Left kidney (tissue), 2 donors: ENCODE results near the gene ZNF577. TPM values are rescaled to one million over a fixed set of nuclear protein-coding genes. Genes with fewer than 3 reads are reported as not detected.

Experiments used
- DNase-seq: peaks from one replicate; pipeline ENCODE4 v3.0.0-alpha.2; 2013
- polyA plus RNA-seq: library from polyadenylated mRNA; unstranded; fragments of 120-200 nt; gene quantifications from one replicate; pipeline ENCODE4 v1.2.1, GENCODE V29; 2013; ENCODE audit not compliant: insufficient read length

Gene ZNF577
- polyA plus RNA-seq, 1 donor = 45.9 TPM

- no peak for DNase-seq
These were observed 5.2 kb downstream of the ZNF577 start for GRCh38 chr19:51882518-51882917.

GRCh38 chr19:51873097-51873496 is 14.7 kb downstream of the ZNF577 start:
- DNase-seq = no peak

- no peak for DNase-seq
These were observed 25.7 kb downstream of the ZNF577 start for GRCh38 chr19:51861870-51862622.

DNA sequence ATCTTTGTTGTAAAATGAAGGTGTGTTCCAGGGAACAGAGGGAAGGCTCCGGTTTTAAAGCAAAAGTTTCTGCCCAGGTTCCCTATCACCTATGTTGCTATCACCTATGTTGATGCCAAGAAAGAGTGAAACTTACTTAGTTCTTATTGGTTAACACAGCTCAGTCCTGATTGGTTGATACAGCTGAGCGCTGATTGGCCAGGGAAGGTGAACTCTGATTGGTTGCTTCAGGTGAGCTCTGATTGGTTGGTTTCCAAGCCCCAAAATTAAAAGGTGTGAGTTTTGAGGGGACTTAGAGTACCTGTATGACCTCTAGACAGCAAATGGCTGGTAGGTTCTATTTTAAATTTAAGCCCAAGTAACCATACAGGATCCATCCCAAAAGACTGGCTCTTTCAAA is 50.6 kb downstream of the ZNF577 start:
- DNase-seq = no peak

- no peak for DNase-seq
These were observed 57.5 kb downstream of the ZNF577 start for GRCh38 chr19:51830274-51830673.

DNA sequence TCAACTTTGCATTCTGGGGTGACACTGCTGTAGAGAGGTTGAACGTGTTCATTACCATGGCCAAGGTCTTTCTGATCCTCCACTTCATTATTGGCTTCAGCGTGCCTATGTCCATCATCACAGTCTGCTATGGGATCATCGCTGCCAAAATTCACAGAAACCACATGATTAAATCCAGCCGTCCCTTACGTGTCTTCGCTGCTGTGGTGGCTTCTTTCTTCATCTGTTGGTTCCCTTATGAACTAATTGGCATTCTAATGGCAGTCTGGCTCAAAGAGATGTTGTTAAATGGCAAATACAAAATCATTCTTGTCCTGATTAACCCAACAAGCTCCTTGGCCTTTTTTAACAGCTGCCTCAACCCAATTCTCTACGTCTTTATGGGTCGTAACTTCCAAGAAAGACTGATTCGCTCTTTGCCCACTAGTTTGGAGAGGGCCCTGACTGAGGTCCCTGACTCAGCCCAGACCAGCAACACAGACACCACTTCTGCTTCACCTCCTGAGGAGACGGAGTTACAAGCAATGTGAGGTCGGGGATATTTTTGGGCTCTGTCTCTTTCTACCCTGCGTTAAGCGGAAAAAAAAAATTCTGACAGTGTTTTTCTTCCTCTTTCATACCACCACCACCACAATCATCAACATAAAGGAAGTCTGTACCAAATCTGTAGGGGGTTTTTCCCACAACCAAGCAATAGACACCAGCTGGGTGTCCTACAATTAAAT is 63.3 kb downstream of the ZNF577 start:
- no peak for DNase-seq

GRCh38 chr19:51822946-51823345 is 64.8 kb downstream of the ZNF577 start:
- no peak for DNase-seq

- no peak for DNase-seq
These were observed 65.4 kb downstream of the ZNF577 start for GRCh38 chr19:51822325-51822724.

GRCh38 chr19:51821921-51822320 is 65.8 kb downstream of the ZNF577 start:
- no peak for DNase-seq

DNA sequence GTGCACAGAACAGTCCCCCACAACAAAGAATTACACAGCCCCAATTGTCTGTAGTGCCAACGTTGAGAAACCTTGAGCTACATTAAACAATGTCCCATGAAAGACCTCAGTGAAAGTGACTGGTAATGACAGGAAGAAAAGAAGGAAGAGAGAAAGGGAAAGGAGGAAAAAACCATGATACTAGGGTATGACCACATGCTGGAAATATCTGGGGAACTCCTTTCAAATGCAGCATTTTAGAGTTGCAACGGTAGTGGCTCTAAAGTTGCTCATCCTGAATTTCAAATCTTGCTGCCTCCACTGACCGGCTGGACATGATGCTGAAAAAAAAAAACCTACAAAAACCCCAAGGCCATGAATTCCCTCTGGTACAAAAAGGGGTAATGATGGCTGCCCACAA is 66.3 kb downstream of the ZNF577 start:
- DNase-seq = no peak

Other genes with a start within 250 kb of the ZNF577 start
- 0.47 TPM for gene SIGLEC14, start 241.1 kb downstream of the ZNF577 start, polyA plus RNA-seq
- gene SPACA6, start 194.6 kb downstream of the ZNF577 start, polyA plus RNA-seq = 21.0 TPM
- gene HAS1, start 164.0 kb downstream of the ZNF577 start, polyA plus RNA-seq = not detected
- gene FPR1, start 136.1 kb downstream of the ZNF577 start, polyA plus RNA-seq = 0.58 TPM
- gene FPR2, start 126.8 kb downstream of the ZNF577 start, polyA plus RNA-seq = 0.15 TPM
- 0.20 TPM for gene FPR3, start 92.8 kb downstream of the ZNF577 start, polyA plus RNA-seq
- gene ZNF649, start 17.1 kb upstream of the ZNF577 start, polyA plus RNA-seq = 33.5 TPM
- 15.0 TPM for gene ZNF613, start 39.5 kb upstream of the ZNF577 start, polyA plus RNA-seq
- gene ZNF350, start 98.9 kb upstream of the ZNF577 start, polyA plus RNA-seq = 22.2 TPM
- 24.1 TPM for gene ZNF615, start 120.3 kb upstream of the ZNF577 start, polyA plus RNA-seq
- 20.0 TPM for gene ZNF614, start 140.4 kb upstream of the ZNF577 start, polyA plus RNA-seq
- gene ZNF432, start 160.9 kb upstream of the ZNF577 start, polyA plus RNA-seq = 26.6 TPM
- gene ZNF841, start 207.8 kb upstream of the ZNF577 start, polyA plus RNA-seq = 27.5 TPM